Psoas muscle (tissue), 8 donors: ENCODE data around the gene FAM177B. TPM values are rescaled to one million over a fixed set of nuclear protein-coding genes. Genes with fewer than 3 reads are reported as not detected.

Experiments
- ATAC-seq, 4 donors: fragments of 200-7000 bp; cut with Tn5 transposase; one replicate each; pipeline ENCODE4 v1.9.1; 2020; ENCODE audit warnings: moderate library complexity in 3 of 4, mild to moderate bottlenecking in 2 of 4
- DNase-seq, 2 donors: peaks; one replicate each; pipeline ENCODE4 v3.0.0-alpha.2; 2020
- H3K27ac ChIP-seq: fragments of 200-600 bp; one replicate; pipeline ENCODE4 v1.8.0; 2022
- H3K27me3 ChIP-seq, 3 donors: fragments of 200-600 bp in 1 of 3; one replicate each; pipeline versions ENCODE4 v1.6.1 to v1.8.0; 2013 to 2022; ENCODE audit warnings: low read length in 2 of 3, mild to moderate bottlenecking in 2 of 3, moderate library complexity in 1 of 3; ENCODE audit not compliant: insufficient read depth in 3 of 3
- H3K36me3 ChIP-seq, 2 donors: fragments of 200-600 bp in 1 of 2; one replicate each; pipeline versions ENCODE4 v1.6.1 to v1.8.0; 2013 to 2022; ENCODE audit warnings: low read depth in 1 of 2, mild to moderate bottlenecking in 1 of 2, moderate library complexity in 1 of 2; ENCODE audit not compliant: insufficient read depth in 1 of 2
- H3K4me1 ChIP-seq: fragments of 200-600 bp; one replicate; pipeline ENCODE4 v1.8.0; 2022
- H3K4me3 ChIP-seq: fragments of 200-600 bp; one replicate; pipeline ENCODE4 v1.8.0; 2022; ENCODE audit warnings: mild to moderate bottlenecking
- H3K9me3 ChIP-seq: fragments of 200-600 bp; one replicate; pipeline ENCODE4 v1.8.0; 2022
- CTCF ChIP-seq: fragments of 200-600 bp; IDR thresholded peaks from one replicate; pipeline ENCODE4 v1.8.0; 2022; ENCODE audit warnings: antibody characterized with exemption
- WGBS, 3 donors: extraction: QIAGEN DNeasy Blood & Tissue Kit; methylation state at CpG; one replicate each; pipeline versions ENCODE4 v1.1.6 to v1.1.7; 2013; 5-methylcytosine and 5-hydroxymethylcytosine counted together
- intact Hi-C, 2 donors: fragments of 100-400 bp; cut with DNase I; formaldehyde crosslinking; loops; one replicate each; pipeline versions ENCODE4 v1.11.0 to v1.14.2; 2022
- polyA plus RNA-seq, 3 donors: library from polyadenylated mRNA; stranded (reverse); fragments of 200-250 nt; gene quantifications; one replicate each; pipeline ENCODE4 v1.2.3, GENCODE V29; 2013
- total RNA-seq, 4 donors: library from RNA; stranded (reverse); fragmentation: NEBNext Ultra II Directional in 2 of 4; extraction: Animal tissue kit (Norgen Biotek cat#: 25700) in 2 of 4; gene quantifications; one replicate each; pipeline versions ENCODE4 v1.2.1 to v1.2.4, GENCODE V29; 2021 to 2023
- donor health status: healthy with polysubstance abuse.
- donor health status: DM: no; HTN: no; CAD: no; lungs with moderate emphysema.
- donor health status: Bipolar disorder and iron deficiency.
- donor health status: healthy.
- donor health status: DM: yes; HTN: yes; CAD: no.
- donor health status: DM: no; HTN: no; CAD: no.
- donor health status: DM: no; HTN: no; CAD: no.
- donor health status: DM: yes; HTN: yes; CAD: no.

Gene FAM177B
- total and polyA plus RNA-seq, 7 donors = 0.08 TPM; not detected in 6

- Histone ChIP-seq H3K4me3 (no peak overlapping the region), H3K36me3 (peaks cover 0 to 100% of the 10 kb centered on the region in 2 donors), H3K4me1 (no peaks in the 10 kb centered on the region), H3K27ac (no peak overlapping the region), H3K9me3 (no peaks in the 10 kb centered on the region), H3K27me3 (no peaks in the 10 kb centered on the region)
- no peak for TF ChIP-seq CTCF
- DNase-seq (no peak), ATAC-seq (no peak)
- intact Hi-C loops = loop anchor here in 1 of 2 donors (5.0 kb wide), 1 partner anchor 76 kb away; no protein-coding TSS in a partner anchor
- 92 to 96% (median 94%) methylated on average over 1 of the region's 1 CpG for WGBS, 3 donors
Measured at GRCh38 chr1:222728746-222729145, 8.3 kb upstream of the FAM177B start.

GRCh38 chr1:222730866-222731265, 6.1 kb upstream of the FAM177B start:
- Histone ChIP-seq H3K4me1 (no peaks in the 10 kb centered on the region), H3K4me3 (no peak overlapping the region), H3K36me3 (peaks cover 0 to 100% of the 10 kb centered on the region in 2 donors), H3K27me3 (no peaks in the 10 kb centered on the region), H3K9me3 (no peaks in the 10 kb centered on the region), H3K27ac (no peak overlapping the region)
- WGBS, 3 donors = 71 to 85% (median 72%) methylated on average over 1 of the region's 1 CpG
- intact Hi-C loops = no loop called here
- DNase-seq (no peak), ATAC-seq (no peak)
- no peak for TF ChIP-seq CTCF

DNA sequence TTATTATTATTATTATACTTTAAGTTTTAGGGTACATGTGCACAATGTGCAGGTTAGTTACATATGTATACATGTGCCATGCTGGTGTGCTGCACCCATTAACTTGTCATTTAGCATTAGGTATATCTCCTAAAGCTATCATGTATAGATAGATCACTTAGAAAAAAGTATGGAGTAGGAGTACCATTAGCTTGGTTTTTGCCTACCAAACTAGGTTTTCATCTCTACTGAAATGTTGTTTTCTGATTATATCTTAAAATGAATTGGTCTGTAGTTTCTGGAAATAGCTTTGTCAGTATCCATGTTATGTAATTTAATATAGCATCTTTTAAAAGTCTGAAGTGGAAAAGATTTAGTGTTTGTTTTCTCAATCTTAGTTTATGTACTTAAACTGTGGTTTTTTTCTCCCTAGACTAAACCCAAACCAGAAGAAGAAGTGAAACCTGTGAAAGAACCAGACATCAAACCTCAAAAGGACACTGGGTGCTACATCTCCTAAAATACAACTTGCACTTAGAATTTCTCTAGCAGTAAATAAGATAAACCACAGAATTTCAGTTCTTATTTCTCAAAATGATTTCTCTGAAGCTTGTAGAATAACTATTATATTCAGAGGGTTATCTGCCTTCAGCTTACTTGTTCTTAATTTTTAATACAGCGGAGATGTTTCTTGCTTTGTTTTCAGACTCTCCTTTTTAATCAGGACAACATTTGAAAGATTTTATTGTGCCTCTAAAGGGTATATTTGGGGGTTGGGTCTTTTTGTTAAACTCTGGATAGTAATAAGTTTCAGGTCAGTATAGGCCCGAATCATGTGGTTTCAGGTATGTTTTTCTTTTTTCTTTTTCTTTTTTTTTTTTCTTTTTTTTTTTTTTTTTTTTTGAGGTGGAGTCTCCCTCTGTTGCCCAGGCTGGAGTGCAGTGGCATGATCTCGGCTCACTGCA, 4.5 kb upstream of the FAM177B start:
- H3K9me3 ChIP-seq = no peaks in the 10 kb centered on the region
- 88 to 92% (median 90%) methylated on average over 3 of the region's 3 CpGs for WGBS, 3 donors
- H3K27ac ChIP-seq = no peak overlapping the region
- intact Hi-C loops = no loop called here
- peaks cover 0 to 94% of the 10 kb centered on the region in 2 donors for H3K36me3 ChIP-seq
- H3K4me3 ChIP-seq = no peak overlapping the region
- no peak for DNase-seq
- TF ChIP-seq CTCF = no peak
- ATAC-seq = no peak
- no peaks in the 10 kb centered on the region for H3K4me1 ChIP-seq
- H3K27me3 ChIP-seq = no peaks in the 10 kb centered on the region

GRCh38 chr1:222734740-222735139, 2.3 kb upstream of the FAM177B start:
- Histone ChIP-seq H3K36me3 (peaks cover 0 to 72% of the 10 kb centered on the region in 2 donors), H3K4me3 (no peak overlapping the region), H3K4me1 (no peaks in the 10 kb centered on the region), H3K9me3 (no peaks in the 10 kb centered on the region), H3K27me3 (no peaks in the 10 kb centered on the region), H3K27ac (no peak overlapping the region)
- WGBS, 3 donors = 75 to 82% (median 80%) methylated on average over 1 of the region's 1 CpG
- intact Hi-C loops = loop anchor here in 1 of 2 donors (5.0 kb wide), 1 partner anchor 348 kb away; no protein-coding TSS in a partner anchor
- DNase-seq (no peak), ATAC-seq (no peak)
- TF ChIP-seq CTCF = no peak
